PC-9 (cell line): ENCODE measurements around the gene NBEA. TPM values are rescaled to one million over a fixed set of nuclear protein-coding genes. Genes with fewer than 3 reads are reported as not detected.

Experiments used
- BruUV-seq: library from RNA; stranded (reverse); fragments of 400-500 nt; replicated peaks from 2 replicates; lab custom pipeline; 2021; lab: Mats Ljungman, UMichigan
- CTCF ChIA-PET: fragments of 300-600 bp; sonication (Branson Sonifier 250); formaldehyde crosslinking; loops from one replicate; lab custom pipeline; 2022; ENCODE audit warnings: antibody characterized with exemption; lab: Charles Lee
- POLR2A ChIA-PET: fragments of 300-600 bp; sonication (Branson Sonifier 250); formaldehyde crosslinking; loops from one replicate; lab custom pipeline; 2022; ENCODE audit warnings: antibody characterized with exemption; ENCODE audit not compliant: unreplicated experiment; lab: Charles Lee
- DNase-seq, 2 experiments: peaks; one replicate each; pipeline versions ENCODE4 v3.0.0 to v3.0.0-alpha.2; 2015 to 2022; ENCODE audit warnings: mixed read lengths in 1 of 2
- H2AFZ ChIP-seq: fragments of 200-600 bp; sonication (generic); 2 replicates; pipeline ENCODE4 v1.8.1; 2017; ENCODE audit warnings: antibody characterized with exemption
- H3F3A ChIP-seq: fragments of 200-600 bp; sonication (generic); 2 replicates; pipeline ENCODE4 v1.8.1; 2017; ENCODE audit warnings: antibody characterized with exemption, mild to moderate bottlenecking, low read depth; ENCODE audit not compliant: insufficient read depth
- H3K27ac ChIP-seq: fragments of 200-600 bp; sonication (generic); 2 replicates; pipeline ENCODE4 v1.6.1; 2016; ENCODE audit warnings: mixed run types
- H3K27me3 ChIP-seq: fragments of 200-600 bp; sonication (generic); 2 replicates; pipeline ENCODE4 v1.6.1; 2016; ENCODE audit warnings: low read depth, mixed run types; ENCODE audit not compliant: insufficient read depth
- H3K36me3 ChIP-seq: fragments of 200-600 bp; sonication (generic); 2 replicates; pipeline ENCODE4 v1.6.1; 2016; ENCODE audit warnings: low read depth, mixed run types
- H3K4me1 ChIP-seq: fragments of 200-600 bp; sonication (generic); replicated peaks from 2 replicates; pipeline ENCODE4 v1.6.1; 2016; ENCODE audit warnings: mixed run types; ENCODE audit not compliant: insufficient read depth
- H3K4me2 ChIP-seq: fragments of 200-600 bp; sonication (generic); 2 replicates; pipeline ENCODE4 v1.6.1; 2017; ENCODE audit warnings: mixed run types
- H3K4me3 ChIP-seq: fragments of 200-600 bp; sonication (generic); 2 replicates; pipeline ENCODE4 v1.6.1; 2016; ENCODE audit warnings: mixed run types
- H3K79me2 ChIP-seq: fragments of 200-600 bp; sonication (generic); 2 replicates; pipeline ENCODE4 v1.6.1; 2017; ENCODE audit warnings: low read depth, mixed run types
- H3K9me2 ChIP-seq: fragments of 200-600 bp; sonication (generic); 2 replicates; pipeline ENCODE4 v1.8.1; 2017; ENCODE audit warnings: mild to moderate bottlenecking; ENCODE audit not compliant: insufficient read depth
- H3K9me3 ChIP-seq: fragments of 200-600 bp; sonication (generic); 2 replicates; pipeline ENCODE4 v1.8.1; 2016; ENCODE audit warnings: low read depth; ENCODE audit not compliant: insufficient read depth
- H4K20me1 ChIP-seq: fragments of 200-600 bp; sonication (generic); 2 replicates; pipeline ENCODE4 v1.8.1; 2017; ENCODE audit not compliant: insufficient read depth
- EZH2 ChIP-seq: fragments of 200-600 bp; sonication (generic); IDR thresholded peaks from 2 replicates; pipeline ENCODE4 v1.8.0; 2017; ENCODE audit warnings: antibody characterized with exemption, low read depth
- intact Hi-C: fragments of 100-400 bp; cut with micrococcal nuclease; formaldehyde crosslinking; loops from one replicate; pipeline ENCODE4 v1.10.0; 2022; ENCODE audit not compliant: unreplicated experiment
- total RNA-seq: library from RNA; stranded (reverse); gene quantifications from 2 replicates; pipeline ENCODE4 v1.2.3, GENCODE V29; 2021
- TF ChIP-seq, protein P1 (sequence below): fragments of 200-600 bp; sonication (generic); conservative IDR thresholded peaks from 2 replicates; pipeline ENCODE4 v1.6.1; 2017; ENCODE audit warnings: mixed run types, antibody characterized with exemption, mild to moderate bottlenecking, moderate library complexity

The NBEA gene
- total RNA-seq, 1 experiment from 2014 or later, result 4.0 TPM

DNA sequence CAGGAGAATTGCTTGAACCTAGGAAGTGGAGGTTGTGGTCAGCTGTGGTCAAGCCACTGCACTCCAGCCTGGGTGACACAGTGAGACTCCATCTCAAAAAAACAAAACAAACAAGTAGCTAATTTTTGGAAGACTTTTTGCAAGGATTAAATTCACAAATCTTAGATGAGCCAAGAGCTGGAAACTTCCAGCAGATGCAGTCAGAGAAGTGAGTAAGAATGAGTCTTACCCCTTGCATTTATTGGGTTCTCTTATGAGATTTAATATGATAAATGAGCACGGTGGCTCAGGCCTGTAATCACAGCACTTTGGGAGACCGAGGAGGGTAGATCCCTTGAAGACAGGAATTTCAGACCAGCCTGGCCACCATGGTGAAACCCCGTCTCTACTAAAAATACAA, 44.9 kb upstream of the NBEA start:
- H3K79me2 ChIP-seq, result no peaks in the 10 kb centered on the region
- DNase-seq, result no peak
- ChIA-PET CTCF (no interaction called here), POLR2A (no interaction called here)
- H2AFZ ChIP-seq, result no peak overlapping the region
- no peaks in the 10 kb centered on the region for H3K36me3 ChIP-seq
- no peak overlapping the region for H3K4me3 ChIP-seq
- no peak overlapping the region for H3K27ac ChIP-seq
- no peak overlapping the region for H3K4me2 ChIP-seq
- TF ChIP-seq EZH2, result no peak
- TF ChIP-seq, protein P1, sequence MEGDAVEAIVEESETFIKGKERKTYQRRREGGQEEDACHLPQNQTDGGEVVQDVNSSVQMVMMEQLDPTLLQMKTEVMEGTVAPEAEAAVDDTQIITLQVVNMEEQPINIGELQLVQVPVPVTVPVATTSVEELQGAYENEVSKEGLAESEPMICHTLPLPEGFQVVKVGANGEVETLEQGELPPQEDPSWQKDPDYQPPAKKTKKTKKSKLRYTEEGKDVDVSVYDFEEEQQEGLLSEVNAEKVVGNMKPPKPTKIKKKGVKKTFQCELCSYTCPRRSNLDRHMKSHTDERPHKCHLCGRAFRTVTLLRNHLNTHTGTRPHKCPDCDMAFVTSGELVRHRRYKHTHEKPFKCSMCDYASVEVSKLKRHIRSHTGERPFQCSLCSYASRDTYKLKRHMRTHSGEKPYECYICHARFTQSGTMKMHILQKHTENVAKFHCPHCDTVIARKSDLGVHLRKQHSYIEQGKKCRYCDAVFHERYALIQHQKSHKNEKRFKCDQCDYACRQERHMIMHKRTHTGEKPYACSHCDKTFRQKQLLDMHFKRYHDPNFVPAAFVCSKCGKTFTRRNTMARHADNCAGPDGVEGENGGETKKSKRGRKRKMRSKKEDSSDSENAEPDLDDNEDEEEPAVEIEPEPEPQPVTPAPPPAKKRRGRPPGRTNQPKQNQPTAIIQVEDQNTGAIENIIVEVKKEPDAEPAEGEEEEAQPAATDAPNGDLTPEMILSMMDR, result no peak
- H3K4me1 ChIP-seq, result no peaks in the 10 kb centered on the region
- H3F3A ChIP-seq, result no peaks in the 10 kb centered on the region
- no peaks in the 10 kb centered on the region for H4K20me1 ChIP-seq
- H3K27me3 ChIP-seq, result no peaks in the 10 kb centered on the region
- no TSS peak for BruUV-seq
- H3K9me3 ChIP-seq, result no peaks in the 10 kb centered on the region
- intact Hi-C loops, result no loop called here
- H3K9me2 ChIP-seq, result no peaks in the 10 kb centered on the region; the same call in 1 of the 2 replicates

DNA sequence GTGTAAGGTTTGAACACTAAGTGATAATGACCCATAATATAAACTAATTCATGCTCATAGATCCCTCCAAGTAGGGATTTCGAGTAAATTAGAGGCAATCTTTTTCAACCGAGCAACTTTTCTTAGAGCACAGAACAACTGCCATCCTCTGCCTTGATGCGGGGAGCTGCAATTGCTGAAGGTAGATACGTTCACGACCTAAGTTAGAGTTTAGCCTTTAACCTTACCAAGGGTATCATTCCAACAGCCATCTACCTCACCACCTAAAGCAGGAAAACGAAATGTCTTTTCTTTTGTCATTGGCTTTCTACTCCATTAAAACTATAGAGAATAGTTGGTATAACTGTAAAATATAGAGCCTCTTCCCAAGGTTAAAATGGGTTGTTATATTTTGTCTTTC, 42.2 kb upstream of the NBEA start:
- intact Hi-C loops, result no loop called here
- no peaks in the 10 kb centered on the region for H3K36me3 ChIP-seq
- no peaks in the 10 kb centered on the region for H4K20me1 ChIP-seq
- BruUV-seq, result no TSS peak
- no peak overlapping the region for H3K27ac ChIP-seq
- H3K4me2 ChIP-seq, result no peak overlapping the region
- no peak overlapping the region for H2AFZ ChIP-seq
- ChIA-PET CTCF (no interaction called here), POLR2A (no interaction called here)
- no peak for DNase-seq
- H3K79me2 ChIP-seq, result no peaks in the 10 kb centered on the region
- no peaks in the 10 kb centered on the region for H3K4me1 ChIP-seq
- no peaks in the 10 kb centered on the region for H3F3A ChIP-seq
- H3K9me3 ChIP-seq, result no peaks in the 10 kb centered on the region
- no peak overlapping the region for H3K4me3 ChIP-seq
- no peaks in the 10 kb centered on the region; the same call in 1 of the 2 replicates for H3K9me2 ChIP-seq
- TF ChIP-seq EZH2, result no peak
- TF ChIP-seq, protein P1, result no peak
- no peaks in the 10 kb centered on the region for H3K27me3 ChIP-seq

DNA sequence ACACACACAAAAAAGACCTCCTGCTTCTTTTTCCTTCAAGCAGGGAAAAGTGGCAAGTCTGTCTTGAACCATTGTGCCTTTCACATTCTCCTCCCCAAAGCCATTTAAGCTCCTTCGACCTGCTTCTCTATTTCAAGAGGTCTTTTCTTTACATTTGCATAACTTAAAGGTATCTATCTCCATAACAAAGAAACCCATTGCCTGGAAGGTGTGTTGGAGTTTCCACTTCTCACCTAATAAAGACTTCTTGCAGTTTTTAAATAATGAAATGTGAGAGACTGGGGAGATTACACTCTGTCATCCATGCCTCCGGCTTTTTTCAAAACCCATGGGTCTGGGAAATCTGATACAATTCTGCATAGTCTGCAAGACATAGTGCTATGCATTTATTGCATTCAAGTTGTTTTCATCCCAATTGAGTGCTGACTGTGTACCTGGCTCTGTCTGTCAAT, 41.8 kb upstream of the NBEA start:
- Histone ChIP-seq H3K79me2 (no peaks in the 10 kb centered on the region), H4K20me1 (no peaks in the 10 kb centered on the region), H3K4me1 (no peaks in the 10 kb centered on the region), H3K4me3 (no peak overlapping the region), H2AFZ (no peak overlapping the region), H3K27ac (no peak overlapping the region), H3K4me2 (no peak overlapping the region), H3K36me3 (no peaks in the 10 kb centered on the region), H3F3A (no peaks in the 10 kb centered on the region), H3K9me3 (no peaks in the 10 kb centered on the region), H3K27me3 (no peaks in the 10 kb centered on the region), H3K9me2 (no peaks in the 10 kb centered on the region; the same call in 1 of the 2 replicates)
- ChIA-PET CTCF (no interaction called here), POLR2A (no interaction called here)
- no TSS peak for BruUV-seq
- TF ChIP-seq, protein P1, result no peak
- no peak for TF ChIP-seq EZH2
- intact Hi-C loops, result no loop called here
- DNase-seq, result no peak
